HEK293 (cell line): ENCODE data around the gene HOXC5.

Experiments used
- YY1 ChIP-seq: fragments of 450-650 bp; formaldehyde crosslinking; IDR thresholded peaks from 2 replicates; pipeline ENCODE4 v1.5.1; 2018; ENCODE audit warnings: missing biosample characterization, missing genetic modification characterization
- ZNF311 ChIP-seq: fragments of 450-650 bp; formaldehyde crosslinking; IDR thresholded peaks from 2 replicates; pipeline ENCODE4 v1.5.1; 2017; ENCODE audit warnings: missing biosample characterization, missing genetic modification characterization, borderline replicate concordance
- ZNF518A ChIP-seq: fragments of 450-650 bp; formaldehyde crosslinking; conservative IDR thresholded peaks from 2 replicates; pipeline ENCODE4 v1.5.1; 2016; ENCODE audit warnings: low read depth, missing biosample characterization, missing genetic modification characterization
- ZNF600 ChIP-seq: fragments of 450-650 bp; formaldehyde crosslinking; IDR thresholded peaks from 2 replicates; pipeline ENCODE4 v1.5.1; 2016; ENCODE audit warnings: missing biosample characterization, missing genetic modification characterization
- TF ChIP-seq, protein P1 (sequence below): fragments of 450-650 bp; formaldehyde crosslinking; IDR thresholded peaks from 2 replicates; pipeline ENCODE4 v1.5.1; 2016; ENCODE audit warnings: missing biosample characterization, missing genetic modification characterization
- TF ChIP-seq, protein P2 (sequence below): fragments of 450-650 bp; formaldehyde crosslinking; IDR thresholded peaks from 2 replicates; pipeline ENCODE4 v1.5.1; 2016; ENCODE audit warnings: missing biosample characterization, missing genetic modification characterization

- TF ChIP-seq, protein P1, sequence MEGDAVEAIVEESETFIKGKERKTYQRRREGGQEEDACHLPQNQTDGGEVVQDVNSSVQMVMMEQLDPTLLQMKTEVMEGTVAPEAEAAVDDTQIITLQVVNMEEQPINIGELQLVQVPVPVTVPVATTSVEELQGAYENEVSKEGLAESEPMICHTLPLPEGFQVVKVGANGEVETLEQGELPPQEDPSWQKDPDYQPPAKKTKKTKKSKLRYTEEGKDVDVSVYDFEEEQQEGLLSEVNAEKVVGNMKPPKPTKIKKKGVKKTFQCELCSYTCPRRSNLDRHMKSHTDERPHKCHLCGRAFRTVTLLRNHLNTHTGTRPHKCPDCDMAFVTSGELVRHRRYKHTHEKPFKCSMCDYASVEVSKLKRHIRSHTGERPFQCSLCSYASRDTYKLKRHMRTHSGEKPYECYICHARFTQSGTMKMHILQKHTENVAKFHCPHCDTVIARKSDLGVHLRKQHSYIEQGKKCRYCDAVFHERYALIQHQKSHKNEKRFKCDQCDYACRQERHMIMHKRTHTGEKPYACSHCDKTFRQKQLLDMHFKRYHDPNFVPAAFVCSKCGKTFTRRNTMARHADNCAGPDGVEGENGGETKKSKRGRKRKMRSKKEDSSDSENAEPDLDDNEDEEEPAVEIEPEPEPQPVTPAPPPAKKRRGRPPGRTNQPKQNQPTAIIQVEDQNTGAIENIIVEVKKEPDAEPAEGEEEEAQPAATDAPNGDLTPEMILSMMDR (tag by site-specific recombination): peak; percentile 52; the same call in 1 of the 2 replicates
- TF ChIP-seq YY1 (tag by site-specific recombination) (no peak), ZNF518A (tag by site-specific recombination) (no peak), ZNF600 (peak; percentile 68), ZNF311 (tag by site-specific recombination) (no peak)
- TF ChIP-seq, protein P2, sequence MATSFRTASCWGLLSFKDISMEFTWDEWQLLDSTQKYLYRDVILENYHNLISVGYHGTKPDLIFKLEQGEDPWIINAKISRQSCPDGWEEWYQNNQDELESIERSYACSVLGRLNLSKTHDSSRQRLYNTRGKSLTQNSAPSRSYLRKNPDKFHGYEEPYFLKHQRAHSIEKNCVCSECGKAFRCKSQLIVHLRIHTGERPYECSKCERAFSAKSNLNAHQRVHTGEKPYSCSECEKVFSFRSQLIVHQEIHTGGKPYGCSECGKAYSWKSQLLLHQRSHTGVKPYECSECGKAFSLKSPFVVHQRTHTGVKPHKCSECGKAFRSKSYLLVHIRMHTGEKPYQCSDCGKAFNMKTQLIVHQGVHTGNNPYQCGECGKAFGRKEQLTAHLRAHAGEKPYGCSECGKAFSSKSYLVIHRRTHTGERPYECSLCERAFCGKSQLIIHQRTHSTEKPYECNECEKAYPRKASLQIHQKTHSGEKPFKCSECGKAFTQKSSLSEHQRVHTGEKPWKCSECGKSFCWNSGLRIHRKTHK (tag by site-specific recombination): no peak
These were observed 36.3 kb upstream of the HOXC5 start for GRCh38 chr12:53996240-53997203.
